AG09309 (cell line): ENCODE measurements around the gene TDRD9.
"Not testable (repeated sequence)": the region's sequence is repeated elsewhere in the genome, so short reads cannot be mapped to it uniquely, and the experiment has no call there.

ENCODE experiments used
- DNase-seq: peaks from one replicate; pipeline ENCODE4 v3.0.0-alpha.2; 2010; ENCODE audit warnings: low read depth
- H3K4me3 ChIP-seq: 2 replicates; pipeline ENCODE4 v1.5.1; 2011; ENCODE audit warnings: mild to moderate bottlenecking, low read depth, low read length, moderate library complexity; ENCODE audit not compliant: control insufficient read depth
- CTCF ChIP-seq: IDR thresholded peaks from 2 replicates; pipeline ENCODE4 v1.5.1; 2011; ENCODE audit warnings: mild to moderate bottlenecking, low read depth, low read length, inconsistent platforms; ENCODE audit not compliant: insufficient read depth, control insufficient read depth; ENCODE audit errors: missing control alignments

Gene TDRD9

GRCh38 chr14:103909531-103910261 is 18.6 kb upstream of the TDRD9 start:
- no peak for TF ChIP-seq CTCF
- no peak for DNase-seq
- no peak overlapping the region for H3K4me3 ChIP-seq

- no peak for DNase-seq
- TF ChIP-seq CTCF, result peak; percentile 84
- no peak overlapping the region for H3K4me3 ChIP-seq
Measured at GRCh38 chr14:103910262-103910935, 17.9 kb upstream of the TDRD9 start.

GRCh38 chr14:103910984-103911383 is 17.3 kb upstream of the TDRD9 start:
- DNase-seq, result no peak
- no peak for TF ChIP-seq CTCF
- H3K4me3 ChIP-seq, result no peak overlapping the region

GRCh38 chr14:103915616-103916015 is 12.6 kb upstream of the TDRD9 start:
- no peak for TF ChIP-seq CTCF
- DNase-seq, result no peak
- no peak overlapping the region for H3K4me3 ChIP-seq

GRCh38 chr14:103916636-103917262 is 11.5 kb upstream of the TDRD9 start:
- H3K4me3 ChIP-seq, result no peak overlapping the region
- TF ChIP-seq CTCF, result no peak
- DNase-seq, result no peak

- peak; percentile 46 for DNase-seq
- peak overlapping the region; percentile 96 for H3K4me3 ChIP-seq
- peak; percentile 93 for TF ChIP-seq CTCF
Measured at GRCh38 chr14:103920981-103921854, 7.0 kb upstream of the TDRD9 start.

GRCh38 chr14:103921855-103922200 is 6.4 kb upstream of the TDRD9 start:
- not testable (repeated sequence) for DNase-seq, H3K4me3 ChIP-seq
